ENCODE measurements around the gene ADGRL2. TPM values are rescaled to one million over a fixed set of nuclear protein-coding genes. Genes with fewer than 3 reads are reported as not detected.

ADGRL2 gene
- total RNA-seq, 1 experiment from 2014 or later: 0.20 TPM

GRCh38 chr1:81999364-81999763, 198.6 kb downstream of the ADGRL2 start:
- H3K9me2 ChIP-seq (ENCODE audit: insufficient read depth): no peaks in the 10 kb centered on the region
- H2AFZ ChIP-seq (ENCODE audit: low read depth, low read length, poor library complexity, severe bottlenecking): no peak overlapping the region
- BruUV-seq (replicated peaks): no TSS peak
- H3K4me3 ChIP-seq (replicated peaks in 1 of 2; ENCODE audit: low read depth in 1 of 2, low read length in 2 of 2): no peak overlapping the region
- H3K9me3 ChIP-seq (ENCODE audit: control insufficient read depth in 1 of 2, insufficient read depth in 1 of 2, low read depth in 1 of 2, low read length in 2 of 2): no peaks in the 10 kb centered on the region
- no peak overlapping the region for H3K4me2 ChIP-seq (ENCODE audit: low read length)
- H3K9ac ChIP-seq (ENCODE audit: low read length): no peak overlapping the region
- intact Hi-C loops (cut with micrococcal nuclease): no loop called here
- H3K27me3 ChIP-seq (ENCODE audit: insufficient read depth, low read length): no peaks in the 10 kb centered on the region
- ATAC-seq (no peak), DNase-seq (ENCODE audit: low read depth, low spot score) (no peak)
- no peaks in the 10 kb centered on the region for H3K36me3 ChIP-seq (ENCODE audit: control insufficient read depth in 1 of 2, insufficient read depth in 2 of 2, low read length in 2 of 2)
- no peaks in the 10 kb centered on the region for H3K4me1 ChIP-seq (ENCODE audit: control insufficient read depth in 1 of 2, insufficient read depth in 2 of 2, low read length in 2 of 2)
- RAD21 ChIA-PET (ENCODE audit: low non-redundant PET in 1 of 2, low total read pairs in 2 of 2, uncharacterized antibody in 2 of 2, unreplicated experiment in 2 of 2): no interaction called here
- no peaks in the 10 kb centered on the region for H3K79me2 ChIP-seq (ENCODE audit: insufficient read depth, low read length)
- POLR2A ChIA-PET: no interaction called here
- no peak for TF ChIP-seq YY1 (IDR thresholded peaks at IDR 0.05; ENCODE audit: extremely low read depth, insufficient replicate concordance, low read depth, low read length)
- TF ChIP-seq, protein P1, sequence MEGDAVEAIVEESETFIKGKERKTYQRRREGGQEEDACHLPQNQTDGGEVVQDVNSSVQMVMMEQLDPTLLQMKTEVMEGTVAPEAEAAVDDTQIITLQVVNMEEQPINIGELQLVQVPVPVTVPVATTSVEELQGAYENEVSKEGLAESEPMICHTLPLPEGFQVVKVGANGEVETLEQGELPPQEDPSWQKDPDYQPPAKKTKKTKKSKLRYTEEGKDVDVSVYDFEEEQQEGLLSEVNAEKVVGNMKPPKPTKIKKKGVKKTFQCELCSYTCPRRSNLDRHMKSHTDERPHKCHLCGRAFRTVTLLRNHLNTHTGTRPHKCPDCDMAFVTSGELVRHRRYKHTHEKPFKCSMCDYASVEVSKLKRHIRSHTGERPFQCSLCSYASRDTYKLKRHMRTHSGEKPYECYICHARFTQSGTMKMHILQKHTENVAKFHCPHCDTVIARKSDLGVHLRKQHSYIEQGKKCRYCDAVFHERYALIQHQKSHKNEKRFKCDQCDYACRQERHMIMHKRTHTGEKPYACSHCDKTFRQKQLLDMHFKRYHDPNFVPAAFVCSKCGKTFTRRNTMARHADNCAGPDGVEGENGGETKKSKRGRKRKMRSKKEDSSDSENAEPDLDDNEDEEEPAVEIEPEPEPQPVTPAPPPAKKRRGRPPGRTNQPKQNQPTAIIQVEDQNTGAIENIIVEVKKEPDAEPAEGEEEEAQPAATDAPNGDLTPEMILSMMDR (IDR thresholded peaks at IDR 0.05 in 2 of 3, conservative IDR thresholded peaks at IDR 0.05 in 1 of 3; ENCODE audit: borderline replicate concordance in 1 of 3, insufficient read depth in 1 of 3, low read depth in 2 of 3, low read length in 2 of 3): no peak
- H3K27ac ChIP-seq (ENCODE audit: low read depth, low read length): no peak overlapping the region
- CTCF ChIA-PET: no interaction called here
- no peaks in the 10 kb centered on the region for H4K20me1 ChIP-seq (ENCODE audit: insufficient read depth)

GRCh38 chr1:82000221-82000620, 199.5 kb downstream of the ADGRL2 start:
- no peaks in the 10 kb centered on the region for H3K4me1 ChIP-seq (ENCODE audit: control insufficient read depth in 1 of 2, insufficient read depth in 2 of 2, low read length in 2 of 2)
- no peak overlapping the region for H2AFZ ChIP-seq (ENCODE audit: low read depth, low read length, poor library complexity, severe bottlenecking)
- no peak overlapping the region for H3K9ac ChIP-seq (ENCODE audit: low read length)
- BruUV-seq (replicated peaks): no TSS peak
- H3K27me3 ChIP-seq (ENCODE audit: insufficient read depth, low read length): no peaks in the 10 kb centered on the region
- RAD21 ChIA-PET (ENCODE audit: low non-redundant PET in 1 of 2, low total read pairs in 2 of 2, uncharacterized antibody in 2 of 2, unreplicated experiment in 2 of 2): no interaction called here
- no peaks in the 10 kb centered on the region for H3K9me2 ChIP-seq (ENCODE audit: insufficient read depth)
- ATAC-seq: no peak
- H3K79me2 ChIP-seq (ENCODE audit: insufficient read depth, low read length): no peaks in the 10 kb centered on the region
- H3K4me2 ChIP-seq (ENCODE audit: low read length): no peak overlapping the region
- POLR2A ChIA-PET: no interaction called here
- TF ChIP-seq SIN3A (IDR thresholded peaks at IDR 0.05; ENCODE audit: low read depth) (no peak), ZFX (IDR thresholded peaks at IDR 0.05) (no peak), POLR2A (IDR thresholded peaks at IDR 0.05; ENCODE audit: borderline replicate concordance, extremely low read depth, insufficient read depth, insufficient read length) (no peak), RAD21 (IDR thresholded peaks at IDR 0.05; ENCODE audit: low read depth) (no peak), EGR1 (IDR thresholded peaks at IDR 0.05; ENCODE audit: low read depth) (no peak), REST (IDR thresholded peaks at IDR 0.05; ENCODE audit: low read depth) (no peak), ZNF274 (IDR thresholded peaks at IDR 0.05; ENCODE audit: low read depth, low read length) (no peak)
- no peak overlapping the region for H3K4me3 ChIP-seq (replicated peaks in 1 of 2; ENCODE audit: low read depth in 1 of 2, low read length in 2 of 2)
- CTCF ChIA-PET: no interaction called here
- H4K20me1 ChIP-seq (ENCODE audit: insufficient read depth): no peaks in the 10 kb centered on the region
- no peaks in the 10 kb centered on the region for H3K9me3 ChIP-seq (ENCODE audit: control insufficient read depth in 1 of 2, insufficient read depth in 1 of 2, low read depth in 1 of 2, low read length in 2 of 2)
- no peak overlapping the region for H3K27ac ChIP-seq (ENCODE audit: low read depth, low read length)
- intact Hi-C loops (cut with micrococcal nuclease): no loop called here
- no peak for DNase-seq (ENCODE audit: low read depth, low spot score)
- H3K36me3 ChIP-seq (ENCODE audit: control insufficient read depth in 1 of 2, insufficient read depth in 2 of 2, low read length in 2 of 2): no peaks in the 10 kb centered on the region
